Hepatocyte (in vitro differentiated cells): ENCODE data around the gene PLEKHA5.

Experiments
- CTCF ChIP-seq: fragments of 200-600 bp; sonication (generic); IDR thresholded peaks from 2 replicates; pipeline ENCODE4 v1.5.1; 2016; ENCODE audit warnings: antibody characterized with exemption, mild to moderate bottlenecking; ENCODE audit not compliant: poor library complexity
- EZH2 ChIP-seq: fragments of 200-600 bp; sonication (generic); IDR thresholded peaks from 2 replicates; pipeline ENCODE4 v1.6.1; 2016; ENCODE audit warnings: antibody characterized with exemption, mild to moderate bottlenecking, borderline replicate concordance
- EZH2phosphoT487 ChIP-seq: fragments of 200-600 bp; sonication (generic); IDR thresholded peaks from one replicate; pipeline ENCODE4 v1.6.1; 2018; ENCODE audit warnings: antibody characterized with exemption, mild to moderate bottlenecking, low read depth, moderate library complexity; ENCODE audit not compliant: unreplicated experiment, severe bottlenecking

GRCh38 chr12:19199332-19199731 is 69.8 kb downstream of the PLEKHA5 start:
- TF ChIP-seq EZH2 (no peak), CTCF (no peak), EZH2phosphoT487 (no peak)
